GM21825 (cell line): ENCODE data around the gene MAGI1.
"Not testable (repeated sequence)": the region's sequence is repeated elsewhere in the genome, so short reads cannot be mapped to it uniquely, and the experiment has no call there.

Source experiments
- ATAC-seq: cut with Tn5 transposase; IDR thresholded peaks from one replicate; pipeline ENCODE4 v1.9.1; 2021; ENCODE audit warnings: mild to moderate bottlenecking, moderate library complexity; ENCODE audit not compliant: unreplicated experiment

MAGI1 gene

GRCh38 chr3:66038726-66039589 lies at the start of gene MAGI1:
Gene MAGI1 (minus strand): TSS chr3:66038918. CDS start chr3:66038308, 610 bp downstream.
- ATAC-seq, result peak; percentile 83

- ATAC-seq, result no peak
Observed at GRCh38 chr3:66083784-66084213, 45.1 kb upstream of the MAGI1 start.

GRCh38 chr3:66083096-66083678 lies 44.5 kb upstream of the MAGI1 start:
- no peak for ATAC-seq

GRCh38 chr3:66082679-66083078 lies 44.0 kb upstream of the MAGI1 start:
- ATAC-seq, result no peak

DNA sequence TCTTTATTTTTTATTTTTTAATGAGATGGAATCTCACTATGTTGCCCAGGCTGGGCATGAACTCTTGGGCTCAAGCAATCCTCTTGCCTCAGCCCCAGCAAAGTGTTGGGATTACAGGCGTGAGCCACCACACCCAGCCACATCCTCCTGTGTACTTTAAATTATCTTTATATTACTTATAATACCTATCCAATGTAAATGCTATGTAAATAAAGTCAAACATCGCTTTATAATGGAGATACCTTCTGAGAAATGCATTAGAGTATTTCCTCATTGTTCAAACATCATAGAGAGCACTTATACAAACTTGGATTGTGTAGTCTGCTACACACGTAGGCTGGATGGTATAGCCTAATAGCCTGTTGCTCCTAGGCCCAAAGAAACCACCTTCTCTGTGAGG lies 41.4 kb upstream of the MAGI1 start:
- ATAC-seq, result no peak

DNA sequence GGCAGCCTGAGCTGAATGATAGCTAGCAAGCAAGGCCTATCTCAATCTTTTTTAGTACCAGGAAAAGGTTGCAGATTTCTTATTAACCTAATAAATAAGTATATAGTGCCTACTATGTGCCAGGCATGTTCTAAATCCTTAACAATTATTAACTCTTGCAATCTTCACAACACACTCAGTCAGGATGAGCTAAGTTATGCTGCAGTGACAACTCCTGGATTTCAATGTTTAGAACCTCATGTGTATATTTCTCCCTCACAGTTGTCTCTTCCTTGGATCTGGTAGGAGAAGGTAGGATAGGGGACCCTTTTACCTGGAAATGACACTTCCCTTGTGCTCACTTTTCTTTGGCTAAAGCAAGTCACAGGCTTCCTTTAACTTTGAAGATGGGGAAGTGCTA lies 39.3 kb upstream of the MAGI1 start:
- ATAC-seq, result no peak

DNA sequence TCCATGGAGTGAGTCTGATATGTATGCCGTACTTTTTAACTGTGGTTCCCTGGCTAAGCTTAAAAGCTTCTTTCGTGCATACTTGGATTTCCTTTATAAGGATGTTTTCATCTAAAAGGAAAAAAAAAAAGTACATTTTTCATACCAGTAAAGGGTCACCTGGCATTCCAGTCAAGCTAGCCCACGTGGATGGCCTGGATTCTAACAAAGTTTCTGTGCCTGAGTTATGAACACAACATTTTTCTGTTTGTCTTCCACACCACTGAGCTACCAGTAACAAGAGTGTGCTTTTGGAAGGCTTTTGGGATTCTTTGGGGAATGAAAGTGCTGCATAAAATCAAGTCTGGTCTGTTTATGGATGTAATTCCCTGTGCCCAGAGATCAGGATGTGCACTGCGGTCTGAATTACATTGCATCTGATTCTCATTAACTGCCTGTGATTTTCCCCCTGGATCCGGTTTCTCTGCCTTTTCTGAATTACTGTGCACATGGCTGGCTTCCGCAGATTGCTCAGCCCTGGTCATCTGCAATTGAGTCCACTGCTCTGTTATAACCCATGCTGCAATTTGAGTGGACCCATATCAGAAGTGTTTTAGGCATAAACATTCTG lies 38.2 kb upstream of the MAGI1 start:
- no peak for ATAC-seq

- no peak for ATAC-seq
Observed at GRCh38 chr3:66075281-66075680, 36.6 kb upstream of the MAGI1 start.

GRCh38 chr3:66073464-66074141 lies 34.9 kb upstream of the MAGI1 start:
- ATAC-seq, result no peak

GRCh38 chr3:66068255-66068654 lies 29.5 kb upstream of the MAGI1 start:
- no peak for ATAC-seq

- ATAC-seq, result no peak
Observed at GRCh38 chr3:66066963-66067617, 28.4 kb upstream of the MAGI1 start.

GRCh38 chr3:66055289-66055688 lies 16.6 kb upstream of the MAGI1 start:
- no peak for ATAC-seq

- ATAC-seq, result no peak
Observed at GRCh38 chr3:66053550-66054094, 14.9 kb upstream of the MAGI1 start.

DNA sequence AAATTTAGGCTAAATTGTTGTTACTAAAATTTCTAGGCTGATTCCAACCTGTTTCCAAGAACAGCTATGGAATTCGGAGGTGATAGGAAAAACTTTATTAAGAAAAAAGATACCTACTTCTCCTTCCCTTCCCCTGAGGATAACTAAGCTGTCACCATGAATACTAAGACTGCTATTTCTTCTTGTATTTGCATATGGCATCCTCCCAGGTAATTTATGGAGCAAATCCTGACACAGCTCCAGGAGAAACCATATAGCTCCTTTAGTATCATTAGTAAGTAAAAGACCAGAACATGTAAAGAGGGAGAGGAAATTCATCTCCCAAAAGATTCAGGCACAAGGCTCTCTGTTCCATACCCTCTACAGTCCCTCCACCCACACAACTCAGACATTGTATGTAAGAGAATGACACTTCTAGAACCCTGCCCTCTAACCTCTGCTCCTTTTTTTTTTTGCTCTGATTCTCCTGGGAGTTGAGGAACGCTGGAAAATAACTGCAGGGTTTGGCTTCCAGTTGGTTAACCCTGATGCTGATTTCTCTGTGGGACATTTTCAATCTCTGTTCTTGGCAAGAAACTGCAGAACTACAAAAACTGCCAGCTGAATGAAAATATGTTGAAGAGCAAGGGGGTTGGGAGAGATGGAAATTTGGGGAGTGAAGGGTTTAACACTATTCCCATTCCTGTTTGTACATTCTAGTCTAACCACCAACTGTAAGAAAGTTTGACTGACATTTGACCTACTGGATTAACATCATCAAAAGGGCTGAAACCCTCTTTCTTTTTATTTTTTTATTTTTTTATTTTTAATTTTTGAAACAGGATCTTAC lies 14.2 kb upstream of the MAGI1 start:
- ATAC-seq, result no peak

DNA sequence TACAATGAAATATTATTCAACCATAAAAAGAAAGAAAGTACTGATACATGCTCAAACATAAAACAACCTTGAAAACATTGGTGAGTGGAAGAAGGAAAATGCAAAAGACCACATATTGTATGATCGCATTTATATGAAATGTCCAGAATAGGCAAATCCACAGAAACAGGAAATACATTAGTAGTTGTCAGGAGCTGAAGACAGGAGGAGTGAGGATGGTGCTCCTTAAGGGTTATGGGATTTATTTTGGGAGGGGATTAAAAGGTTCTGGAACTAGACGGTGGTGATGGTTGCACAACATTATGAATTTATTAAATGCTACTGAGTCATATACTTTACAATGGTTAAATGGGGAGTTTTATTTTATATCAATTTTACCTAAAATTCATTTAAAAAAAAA lies 12.1 kb upstream of the MAGI1 start:
- no peak for ATAC-seq

- ATAC-seq, result no peak
Observed at GRCh38 chr3:66048051-66048395, 9.3 kb upstream of the MAGI1 start.

DNA sequence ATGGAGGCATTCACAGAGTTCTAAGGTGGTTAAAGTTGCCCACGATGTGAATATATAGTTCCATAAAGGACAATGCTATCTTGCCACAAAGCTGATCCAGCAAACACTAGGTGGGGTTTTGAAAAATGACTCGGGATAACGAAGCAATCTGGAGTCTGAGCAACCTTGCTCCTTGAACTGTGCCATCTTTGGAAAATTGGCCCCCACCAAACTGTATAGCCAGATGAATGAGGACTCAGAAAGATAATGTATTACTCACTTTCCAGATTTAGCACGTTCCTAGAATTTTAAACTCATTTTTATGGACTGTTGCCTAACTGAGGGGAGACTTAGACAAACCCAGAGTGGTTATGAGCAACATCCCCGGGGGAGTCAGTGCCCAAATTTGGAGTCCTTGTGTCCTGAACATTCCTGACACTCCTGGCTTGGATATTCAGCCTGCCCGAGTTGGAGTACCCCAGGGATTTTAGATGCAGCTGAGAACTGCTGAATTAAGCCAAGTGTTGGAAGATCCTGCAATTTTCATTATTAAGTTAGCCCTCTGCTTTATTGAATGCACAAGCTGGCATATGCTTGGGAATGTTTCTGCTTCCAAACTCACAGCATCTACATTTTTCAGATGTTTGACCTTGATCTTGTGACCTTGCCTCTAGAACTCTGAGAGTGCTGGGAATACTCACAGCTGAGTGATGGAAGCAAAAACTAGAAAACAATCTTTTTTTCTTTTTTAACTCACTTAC lies 8.8 kb upstream of the MAGI1 start:
- ATAC-seq, result no peak

DNA sequence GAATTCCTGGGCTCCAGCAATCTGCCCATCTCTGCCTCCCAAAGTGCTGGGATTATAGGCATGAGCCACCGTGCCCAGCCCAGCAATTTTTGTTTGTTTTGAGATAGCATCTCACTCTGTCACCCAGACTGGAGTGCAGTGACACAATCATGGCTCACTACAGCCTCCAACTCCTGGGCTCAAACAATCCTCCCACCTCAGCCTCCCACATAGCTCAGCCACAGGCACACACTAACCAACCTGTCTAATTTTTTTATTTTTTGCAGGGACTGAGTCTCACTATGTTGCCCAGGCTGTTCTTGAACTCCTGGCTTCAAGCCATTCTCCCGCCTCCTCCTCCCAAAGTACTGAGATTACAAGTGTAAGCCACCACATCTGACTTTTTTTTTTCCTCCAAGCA lies 7.6 kb upstream of the MAGI1 start:
- not testable (repeated sequence) for ATAC-seq

DNA sequence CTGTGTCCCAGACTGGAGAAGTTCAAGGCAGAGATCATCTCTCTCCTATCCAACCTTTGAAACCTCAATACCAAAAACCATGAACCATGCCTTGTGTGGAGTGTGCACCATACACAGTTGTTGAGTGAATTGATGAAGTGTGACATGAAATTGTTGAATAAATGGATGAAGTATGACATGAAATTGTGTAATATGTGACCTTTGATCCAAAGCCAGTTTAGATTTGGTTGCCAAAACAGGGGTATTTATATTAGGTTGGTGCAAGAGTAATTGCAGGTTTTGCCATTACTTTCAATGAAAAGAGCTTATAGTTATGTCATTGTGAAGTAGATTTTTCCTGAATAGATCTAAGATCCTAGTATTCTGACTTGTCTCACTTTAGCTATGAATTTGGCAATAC lies 3.1 kb upstream of the MAGI1 start:
- no peak for ATAC-seq
